SK-N-MC (cell line): ENCODE results near the gene PTEN.

ENCODE experiments used
- EZH2 ChIP-seq: fragments of 200-600 bp; sonication (generic); IDR thresholded peaks from one replicate; pipeline ENCODE4 v1.6.1; 2017; ENCODE audit warnings: antibody characterized with exemption
- FOXP2 ChIP-seq: optimal IDR thresholded peaks from 2 replicates; pipeline ENCODE3; 2011; ENCODE audit warnings: mild to moderate bottlenecking, moderate library complexity; ENCODE audit not compliant: insufficient read depth; ENCODE audit errors: extremely low read length, control extremely low read depth
- POLR2AphosphoS5 ChIP-seq: IDR thresholded peaks from 2 replicates; pipeline ENCODE4 v1.6.1; 2012; ENCODE audit warnings: mild to moderate bottlenecking, low read depth, low read length, borderline replicate concordance

DNA sequence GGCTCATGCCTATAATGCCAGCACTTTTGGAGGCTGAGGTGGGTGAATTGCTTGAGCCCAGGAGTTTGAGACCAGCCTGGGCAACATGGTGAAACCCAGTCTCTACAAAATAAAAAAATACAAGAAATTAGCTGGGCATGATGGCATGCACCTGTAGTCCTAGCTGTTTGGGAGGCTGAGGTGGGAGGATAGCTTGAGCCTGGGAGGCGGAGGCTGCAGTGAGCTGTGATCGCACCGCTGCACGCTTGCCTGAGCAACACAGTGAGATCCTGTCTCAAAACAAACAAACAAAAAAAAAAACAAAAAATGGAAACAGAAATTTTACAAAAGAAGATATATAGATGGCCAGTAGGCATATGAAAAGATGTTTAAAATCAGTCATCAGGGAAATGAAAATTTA lies 57.1 kb downstream of the PTEN start:
- TF ChIP-seq POLR2AphosphoS5 (no peak), EZH2 (no peak), FOXP2 (no peak)
